ENCODE results near the gene GUCY2D.
"Not testable (repeated sequence)": the region's sequence is repeated elsewhere in the genome, so short reads cannot be mapped to it uniquely, and the experiment has no call there.

Gene GUCY2D

GRCh38 chr17:8019166-8019565 lies 16.8 kb downstream of the GUCY2D start:
- DNase-seq = no peak

DNA sequence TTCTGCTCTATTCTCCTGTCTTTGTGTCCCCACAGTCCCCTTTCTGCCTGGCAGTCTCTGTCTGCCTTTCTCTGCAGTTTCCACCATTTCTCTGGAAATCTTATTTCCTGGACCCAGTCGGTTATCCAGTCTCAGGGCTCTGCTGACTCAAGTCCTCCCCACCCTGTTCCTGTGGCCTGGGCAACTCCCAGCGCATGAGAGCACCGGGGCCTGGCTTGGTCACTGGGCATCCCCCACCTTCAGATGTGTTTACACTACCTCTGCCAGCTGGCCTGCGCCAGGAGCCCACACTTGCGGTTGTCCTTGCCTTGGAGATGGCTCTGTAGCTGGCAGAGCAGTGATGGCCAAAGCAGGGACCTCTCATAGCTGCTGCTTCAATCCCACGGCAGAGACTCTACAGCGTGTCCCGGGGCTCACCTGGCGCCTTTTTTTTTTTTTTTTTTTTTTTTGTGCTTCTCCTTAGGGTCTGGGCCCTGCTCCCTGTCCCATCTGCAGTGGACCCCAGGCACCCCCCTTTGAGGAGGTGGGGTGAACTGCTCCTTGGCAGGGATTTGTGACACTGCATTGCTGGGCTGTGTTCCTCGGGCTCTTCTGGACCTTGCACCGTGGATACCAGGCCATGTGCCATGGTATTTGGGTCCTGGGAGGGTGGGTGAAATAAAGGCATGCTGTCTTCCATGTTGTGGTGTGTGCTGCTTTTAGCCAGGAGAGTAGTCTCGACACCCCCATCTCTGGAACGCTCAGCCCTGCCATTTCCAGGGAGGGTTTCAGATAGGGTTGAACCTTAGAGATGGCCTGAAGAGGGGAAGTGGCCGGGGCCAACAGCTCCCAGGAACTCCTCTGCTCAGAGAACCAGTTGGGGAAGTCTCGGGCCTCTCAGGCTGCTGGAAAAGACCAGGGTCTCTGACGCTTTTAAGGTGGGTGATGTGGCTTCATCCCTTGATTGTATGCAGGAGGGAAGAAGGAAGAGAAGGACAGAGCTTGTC lies 17.5 kb downstream of the GUCY2D start:
- DNase-seq = no peak

DNA sequence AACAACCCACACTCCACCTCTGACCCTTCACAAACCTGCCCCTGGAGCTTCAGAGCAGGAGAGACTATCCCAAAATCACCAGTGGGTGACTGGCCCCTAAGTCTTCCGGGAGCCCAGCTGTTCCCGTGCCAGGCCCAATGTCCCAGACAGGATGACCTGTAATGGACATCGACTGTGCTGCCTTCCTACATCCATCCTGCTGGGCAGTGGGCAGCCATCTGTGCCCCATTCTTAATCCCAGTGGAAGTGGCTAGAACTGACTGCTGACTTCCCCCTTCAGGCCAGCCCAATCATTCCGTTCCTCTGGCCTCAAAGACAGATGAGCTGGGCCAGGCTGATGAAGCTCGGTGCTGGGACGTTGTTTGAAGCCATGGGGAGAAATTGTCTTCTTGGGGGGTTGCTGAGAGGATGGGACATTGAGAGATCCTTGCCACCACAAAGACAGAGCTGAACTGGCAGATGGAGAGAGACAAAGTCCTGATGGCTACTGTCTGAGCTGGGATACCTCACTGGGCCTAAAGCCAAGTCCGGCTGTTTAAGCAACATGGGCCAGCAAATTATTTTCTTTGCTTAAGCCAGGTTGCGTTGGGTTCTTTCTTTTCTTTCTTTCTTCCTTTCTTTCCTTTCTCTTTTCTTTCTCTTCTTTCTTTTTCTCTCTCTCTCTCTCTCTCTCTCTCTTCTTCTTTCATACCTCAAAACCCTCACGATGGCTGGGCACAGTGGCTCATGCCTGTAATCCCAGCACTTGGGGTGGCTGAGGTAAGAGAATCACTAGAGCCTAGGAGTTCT lies 18.6 kb downstream of the GUCY2D start:
- no peak for DNase-seq

- no peak for DNase-seq
These were observed 19.3 kb downstream of the GUCY2D start for GRCh38 chr17:8021565-8022359.

DNA sequence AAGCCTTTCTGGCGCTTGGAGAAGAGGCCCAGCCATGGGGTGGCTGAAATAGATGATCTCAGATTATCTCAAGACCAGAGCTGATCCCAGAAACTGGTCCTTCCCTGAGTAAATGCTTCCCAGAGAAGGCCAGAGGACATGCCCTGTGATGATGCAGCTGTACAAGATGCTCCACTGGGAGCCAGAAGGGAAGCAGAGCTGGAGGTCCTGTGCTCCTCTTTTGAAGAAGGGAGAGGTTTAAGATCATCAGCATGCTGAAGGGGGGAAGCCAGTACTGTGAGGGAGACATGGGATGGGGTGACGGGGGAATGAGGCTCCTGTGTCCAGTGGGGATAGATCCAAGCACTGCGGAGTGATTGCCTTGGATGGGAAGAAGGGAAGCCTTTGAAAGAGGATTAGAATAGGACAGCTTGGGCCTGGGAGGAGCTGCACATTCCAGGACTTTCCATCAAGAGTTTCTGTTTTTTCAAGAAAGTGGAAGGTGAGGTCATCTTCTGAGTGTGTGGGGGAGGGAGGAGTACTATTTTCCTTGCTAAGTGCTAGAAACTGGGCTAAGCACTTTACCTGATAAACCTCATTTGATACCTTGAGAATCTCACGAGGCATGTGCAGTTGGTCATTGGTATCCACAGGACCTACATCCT lies 20.1 kb downstream of the GUCY2D start:
- no peak for DNase-seq

DNA sequence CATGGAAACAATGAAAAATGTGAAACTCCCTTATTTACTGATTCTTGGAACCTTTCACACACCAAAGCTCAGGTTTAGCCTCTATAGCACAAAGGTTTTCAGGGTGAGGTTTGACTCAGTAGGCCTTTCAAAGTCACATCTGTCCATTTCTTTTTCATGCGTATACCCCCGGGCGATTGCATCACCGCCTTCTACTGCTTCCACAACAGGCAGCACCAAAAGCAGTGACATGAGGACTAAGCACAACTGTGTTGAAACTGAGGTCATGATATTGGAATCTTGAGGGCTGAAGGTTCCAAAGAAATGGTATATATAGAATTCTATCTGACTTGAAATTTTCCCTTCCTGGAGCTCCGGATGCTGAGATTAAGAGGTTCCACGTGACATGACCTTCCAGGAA lies 21.7 kb downstream of the GUCY2D start:
- not testable (repeated sequence) for DNase-seq

GRCh38 chr17:8025176-8025911 lies 22.9 kb downstream of the GUCY2D start:
- no peak for DNase-seq

GRCh38 chr17:8029121-8029520 lies 26.7 kb downstream of the GUCY2D start:
- DNase-seq = no peak

GRCh38 chr17:8031261-8031661 lies 28.8 kb downstream of the GUCY2D start:
- no peak for DNase-seq

- DNase-seq = no peak
These were observed 29.5 kb downstream of the GUCY2D start for GRCh38 chr17:8031950-8032349.

- DNase-seq = no peak
These were observed 30.0 kb downstream of the GUCY2D start for GRCh38 chr17:8032442-8032841.

- DNase-seq = peak; percentile 19
These were observed 36.7 kb downstream of the GUCY2D start, which contains the start of gene ALOX15B for GRCh38 chr17:8038954-8039610. Gene ALOX15B (plus strand): TSS chr17:8039059. CDS start chr17:8039156, 97 bp downstream.

GRCh38 chr17:8039611-8040168 lies 37.3 kb downstream of the GUCY2D start:
- DNase-seq = no peak

DNA sequence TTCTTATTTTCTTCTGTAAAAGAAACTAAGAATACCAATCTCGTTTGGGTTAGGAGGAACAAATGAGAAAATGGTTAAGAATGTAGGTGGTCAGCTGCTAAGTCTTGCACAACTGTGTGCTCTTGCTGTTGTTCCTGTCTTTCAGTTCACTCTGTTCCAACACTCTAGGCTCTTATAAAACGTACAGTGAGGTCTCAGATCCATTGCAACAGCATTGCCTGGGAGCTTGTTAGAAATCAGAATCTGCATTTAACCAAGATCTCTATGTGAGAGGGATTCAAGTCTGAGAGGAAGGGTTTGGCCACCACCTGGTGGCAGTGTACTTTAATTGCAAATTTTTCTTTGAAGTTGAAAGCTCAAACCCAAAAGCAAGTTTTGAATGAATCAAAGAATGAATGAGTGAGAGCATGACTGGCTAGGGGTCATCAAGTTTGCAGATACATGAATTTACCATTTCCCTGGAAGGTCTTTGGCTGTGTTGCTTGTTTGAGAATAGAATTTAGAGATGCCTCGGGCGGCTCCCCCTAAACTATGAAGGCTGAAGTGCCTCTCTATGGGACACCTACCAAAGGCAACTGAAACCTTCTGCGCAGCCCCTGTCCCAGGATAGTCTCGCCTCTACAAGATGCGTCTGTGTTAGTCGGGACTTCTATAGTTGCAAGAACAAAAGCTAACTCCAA lies 39.0 kb downstream of the GUCY2D start:
- peak; percentile 47 for DNase-seq

DNA sequence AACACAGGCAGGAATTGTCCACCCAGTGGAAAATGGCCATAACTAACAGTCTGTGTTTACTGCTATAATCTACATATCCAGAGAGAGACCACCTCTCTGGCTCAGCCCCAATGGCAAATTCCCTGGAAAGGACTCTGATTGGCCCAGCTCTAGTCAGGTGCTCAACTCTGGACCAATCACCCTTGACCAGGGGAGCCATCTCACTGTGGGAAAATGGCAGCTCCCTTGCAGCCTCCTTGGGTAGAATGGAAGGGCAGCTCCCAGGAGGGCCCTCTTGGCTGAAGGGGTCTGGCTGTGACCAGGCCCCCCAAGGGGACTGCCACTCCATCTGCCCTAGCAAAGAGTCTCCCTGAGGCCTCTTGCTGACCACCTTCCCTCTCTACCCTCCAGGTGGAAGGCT lies 39.6 kb downstream of the GUCY2D start:
- DNase-seq = no peak

GRCh38 chr17:8044819-8045810 lies 42.7 kb downstream of the GUCY2D start:
- no peak for DNase-seq

DNA sequence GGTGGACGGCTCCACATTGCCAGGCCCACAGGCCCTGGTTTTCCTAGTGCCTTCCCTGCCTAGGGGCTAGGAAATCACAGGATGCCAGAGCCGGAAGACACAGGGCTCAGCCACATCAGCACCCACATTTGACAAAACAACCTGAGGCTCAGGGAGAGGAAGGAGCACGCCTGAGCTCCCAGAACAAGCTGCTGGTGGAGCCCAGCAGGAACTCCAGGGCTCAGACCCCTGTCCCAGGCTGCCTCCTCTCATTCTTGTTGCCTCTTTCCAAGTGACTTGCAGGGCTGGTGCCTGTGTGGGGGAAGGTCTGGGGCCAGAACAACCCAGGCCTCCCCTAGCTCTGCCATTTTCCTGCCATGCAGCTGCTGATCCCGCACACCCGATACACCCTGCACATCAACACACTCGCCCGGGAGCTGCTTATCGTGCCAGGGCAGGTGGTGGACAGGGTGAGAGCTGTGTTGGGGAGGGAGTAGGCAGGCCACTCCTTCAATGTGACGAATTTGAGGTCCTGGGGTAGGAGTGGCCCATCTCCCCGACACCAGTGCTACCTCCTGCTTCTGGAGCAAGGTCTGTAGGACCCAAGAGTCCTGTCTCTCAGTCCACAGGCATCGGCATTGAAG lies 44.0 kb downstream of the GUCY2D start:
- no peak for DNase-seq

Data from activated naive CD4-positive, alpha-beta T cell treated with anti-CD3 and anti-CD28 coated beads, Interleukin-2, amount 50 U/mL, for 16 hours (primary cell).